ENCODE results near the gene TMEM79.
"Not testable (repeated sequence)": the region's sequence is repeated elsewhere in the genome, so short reads cannot be mapped to it uniquely, and the experiment has no call there.

The TMEM79 gene

GRCh38 chr1:156303241-156303640 is 19.1 kb downstream of the TMEM79 start:
- TF ChIP-seq POLR2A (IDR thresholded peaks at IDR 0.05; ENCODE audit: low read length) (no peak), GATA1 (IDR thresholded peaks at IDR 0.05; ENCODE audit: low read depth, low read length) (no peak)
- DNase-seq, result no peak

DNA sequence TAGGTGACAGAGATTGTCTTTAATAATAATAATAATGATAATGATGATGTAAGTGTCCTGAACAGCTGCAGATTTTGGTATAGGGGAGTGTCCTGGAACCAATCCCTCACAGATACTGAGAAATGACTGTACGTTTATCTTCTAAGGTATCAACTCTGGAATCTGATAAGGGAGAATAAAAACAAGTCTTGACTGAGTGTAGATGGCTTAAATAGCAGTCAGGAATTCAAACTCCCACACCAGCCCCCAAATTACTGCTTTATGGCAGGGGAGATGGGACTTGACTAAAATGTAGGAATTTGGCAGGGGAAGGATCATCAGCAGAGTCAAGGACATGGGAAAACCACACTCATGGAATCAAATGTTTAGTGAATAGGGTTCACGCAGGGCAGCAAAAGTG is 21.1 kb downstream of the TMEM79 start:
- no peak for TF ChIP-seq GATA1 (IDR thresholded peaks at IDR 0.05; ENCODE audit: low read depth, low read length)
- TF ChIP-seq POLR2A (IDR thresholded peaks at IDR 0.05; ENCODE audit: low read length), result no peak
- no peak for DNase-seq

GRCh38 chr1:156308078-156308477 is 24.0 kb downstream of the TMEM79 start:
- peak in 1 of 2 experiments; percentile 33 for DNase-seq
- no peak for TF ChIP-seq POLR2A (IDR thresholded peaks at IDR 0.05; ENCODE audit: low read length)
- TF ChIP-seq GATA1 (IDR thresholded peaks at IDR 0.05; ENCODE audit: low read depth, low read length), result no peak

GRCh38 chr1:156310962-156311361 is 26.8 kb downstream of the TMEM79 start:
- no peak for DNase-seq
- no peak for TF ChIP-seq POLR2A (IDR thresholded peaks at IDR 0.05; ENCODE audit: low read length)
- TF ChIP-seq GATA1 (IDR thresholded peaks at IDR 0.05; ENCODE audit: low read depth, low read length), result no peak

GRCh38 chr1:156316909-156317308 is 32.8 kb downstream of the TMEM79 start:
- no peak for TF ChIP-seq GATA1 (IDR thresholded peaks at IDR 0.05; ENCODE audit: low read depth, low read length)
- no peak for TF ChIP-seq POLR2A (IDR thresholded peaks at IDR 0.05; ENCODE audit: low read length)

GRCh38 chr1:156319664-156320063 is 35.5 kb downstream of the TMEM79 start:
- TF ChIP-seq GATA1 (IDR thresholded peaks at IDR 0.05; ENCODE audit: low read depth, low read length) (no peak), POLR2A (IDR thresholded peaks at IDR 0.05; ENCODE audit: low read length) (no peak)
- peak; percentile 31 to 68 for DNase-seq

More at GRCh38 chr1:156316909-156317308, 32.8 kb downstream of the TMEM79 start:
- no peak for DNase-seq

GRCh38 chr1:156320560-156320959 is 36.4 kb downstream of the TMEM79 start:
- no peak for DNase-seq
- TF ChIP-seq POLR2A (IDR thresholded peaks at IDR 0.05; ENCODE audit: low read length) (no peak), GATA1 (IDR thresholded peaks at IDR 0.05; ENCODE audit: low read depth, low read length) (no peak)

DNA sequence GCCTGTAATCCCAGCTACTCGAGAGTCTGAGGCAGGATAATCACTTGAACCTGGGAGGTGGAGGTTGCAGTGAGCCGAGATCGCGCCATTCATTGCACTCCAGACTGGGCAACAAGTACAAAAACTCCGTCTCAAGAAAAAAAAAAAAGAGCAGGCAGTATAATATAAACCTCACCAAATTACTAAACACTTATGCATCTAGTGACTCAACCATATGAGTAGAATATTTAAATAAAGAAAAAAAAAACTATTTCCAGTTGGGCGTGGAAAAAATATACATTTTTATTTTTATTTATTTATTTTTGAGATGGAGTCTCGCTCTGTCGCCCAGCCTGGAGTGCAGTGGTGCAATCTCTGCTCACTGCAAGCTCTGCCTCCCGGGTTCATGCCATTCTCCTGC is 39.1 kb downstream of the TMEM79 start:
- not testable (repeated sequence) for DNase-seq

GRCh38 chr1:156336242-156336641 is 52.1 kb downstream of the TMEM79 start:
- TF ChIP-seq GATA1 (IDR thresholded peaks at IDR 0.05; ENCODE audit: low read depth, low read length), result no peak
- no peak for TF ChIP-seq POLR2A (IDR thresholded peaks at IDR 0.05; ENCODE audit: low read length)
- DNase-seq, result peak; percentile 50 to 54

DNA sequence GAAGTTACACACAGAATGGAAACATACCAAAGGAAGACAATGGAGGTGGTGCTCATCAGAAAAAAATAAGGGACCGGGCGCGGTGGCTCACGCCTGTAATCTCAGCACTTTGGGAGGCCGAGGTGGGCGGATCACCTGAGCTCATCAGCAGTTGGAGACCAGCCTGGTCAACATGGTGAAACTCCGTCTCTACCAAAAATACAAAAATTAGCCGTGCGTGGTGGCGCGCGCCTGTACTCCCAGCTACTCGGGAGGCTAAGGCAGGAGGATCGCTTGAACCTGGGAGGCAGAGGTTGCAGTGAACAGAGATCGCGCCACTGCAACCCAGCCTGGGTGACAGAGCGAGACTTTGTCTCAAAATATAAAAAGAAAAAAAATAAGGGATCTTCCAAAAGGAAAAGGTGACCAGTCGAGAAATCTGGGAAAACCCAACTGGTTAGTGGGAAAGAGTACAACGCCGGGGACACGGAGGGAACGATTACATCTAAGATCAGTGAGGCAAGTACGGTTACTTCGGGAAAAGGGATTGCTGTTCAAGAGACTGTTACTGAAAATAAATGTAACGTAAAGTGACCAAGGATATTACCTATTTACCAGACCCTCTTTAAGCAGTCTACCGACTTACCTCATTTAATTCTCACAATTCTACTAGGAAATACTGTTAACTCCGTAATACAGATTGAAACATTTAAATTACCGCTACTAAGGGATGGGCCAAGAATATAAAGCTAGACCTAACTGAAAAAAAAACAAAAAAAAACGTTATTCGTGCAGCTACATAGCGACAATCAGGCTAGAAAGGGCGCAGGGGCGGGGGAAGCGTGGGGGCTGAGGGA is 53.1 kb downstream of the TMEM79 start:
- TF ChIP-seq POLR2A (IDR thresholded peaks at IDR 0.05; ENCODE audit: low read length), result no peak
- TF ChIP-seq GATA1 (IDR thresholded peaks at IDR 0.05; ENCODE audit: low read depth, low read length), result no peak
- DNase-seq, result no peak

- TF ChIP-seq POLR2A (IDR thresholded peaks at IDR 0.05; ENCODE audit: low read length) (no peak), GATA1 (IDR thresholded peaks at IDR 0.05; ENCODE audit: low read depth, low read length) (no peak)
- DNase-seq, result no peak
Observed at GRCh38 chr1:156337888-156338179, 53.7 kb downstream of the TMEM79 start.

DNA sequence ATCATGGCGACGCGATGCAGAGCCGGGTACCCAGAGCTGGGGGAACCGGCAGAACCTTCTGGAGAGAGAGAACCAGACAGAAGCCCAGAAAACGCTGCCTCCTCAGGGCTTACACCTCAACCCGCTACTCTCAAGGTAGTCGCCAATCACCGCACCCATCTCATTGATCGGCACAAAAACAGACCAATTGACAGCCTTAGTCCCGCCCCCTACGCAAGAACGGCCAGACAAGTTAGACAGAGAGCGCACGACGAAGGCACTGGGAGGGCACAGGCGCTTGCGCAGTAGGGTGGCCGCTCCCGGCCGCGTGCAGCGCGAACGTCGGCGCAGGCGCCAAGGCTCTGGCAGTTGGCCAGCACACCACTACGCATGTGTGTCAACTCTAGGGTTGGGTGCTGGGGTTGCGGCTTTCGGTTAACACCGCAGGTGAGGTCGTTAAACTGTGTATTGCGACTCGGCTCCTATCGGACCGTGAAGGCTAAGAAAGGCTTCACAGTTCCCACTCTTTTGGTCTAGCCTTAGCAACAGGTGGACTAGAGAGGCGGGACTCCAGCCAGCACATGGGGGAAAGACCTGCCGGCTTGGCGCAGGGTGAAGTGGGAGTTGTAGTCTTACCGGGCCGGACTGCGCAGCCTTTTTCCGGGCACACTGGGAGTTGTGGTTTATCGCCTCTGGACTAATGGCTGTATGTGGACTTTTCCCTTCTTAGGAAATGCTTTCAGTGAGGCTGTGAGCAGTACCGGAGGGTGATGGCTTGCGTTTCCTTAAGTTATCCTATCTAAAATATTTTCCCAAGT is 54.3 kb downstream of the TMEM79 start, which contains the start of the genes CCT3 and TSACC:
Gene CCT3, minus strand, starts transcription at position 113 of the 797 bp plus-strand sequence. Its CDS starts 108 bp downstream, at position 5.
Gene TSACC, plus strand, starts transcription at position 347 of the 797 bp plus-strand sequence. CDS start 1,232 bp downstream, outside the sequence.
- DNase-seq, result peak; percentile 100
- TF ChIP-seq POLR2A (IDR thresholded peaks at IDR 0.05; ENCODE audit: low read length) (peak; percentile 94), GATA1 (IDR thresholded peaks at IDR 0.05; ENCODE audit: low read depth, low read length) (no peak)

All from erythroblast (primary cell).